B cell (primary cell): Measurements from ENCODE around the gene PCDHAC2. TPM values are rescaled to one million over a fixed set of nuclear protein-coding genes. Genes with fewer than 3 reads are reported as not detected.

Experiments
- ATAC-seq: fragments of 200-7000 bp; cut with Tn5 transposase; one replicate; pipeline ENCODE4 v1.10.0; 2021; ENCODE audit warnings: low read depth, mild to moderate bottlenecking, moderate number of reproducible peaks, moderate library complexity
- CTCF ChIA-PET: fragments of 350-600 bp; sonication (Branson Sonifier 250); formaldehyde crosslinking; loops from one replicate; lab custom pipeline; 2021; ENCODE audit warnings: antibody characterized with exemption, inconsistent platforms; lab: Charles Lee
- POLR2A ChIA-PET: fragments of 350-600 bp; sonication (Branson Sonifier 250); formaldehyde crosslinking; loops from one replicate; lab custom pipeline; 2021; ENCODE audit warnings: antibody characterized with exemption; lab: Charles Lee
- DNase-seq: peaks from one replicate; pipeline ENCODE4 v3.0.0; 2013
- H2AFZ ChIP-seq: 2 replicates; pipeline ENCODE4 v1.6.1; 2012; ENCODE audit warnings: mild to moderate bottlenecking, low read depth, low read length; ENCODE audit not compliant: insufficient read depth, poor library complexity, severe bottlenecking
- H3K27ac ChIP-seq, 2 donors: 1 replicate in 1 of 2; 2 replicates in 1 of 2; pipeline ENCODE4 v1.5.1; 2012 to 2013; ENCODE audit warnings: low read length in 2 of 2, mild to moderate bottlenecking in 2 of 2, moderate library complexity in 1 of 2
- H3K27me3 ChIP-seq, 4 experiments: fragments of 200-600 bp in 1 of 4; sonication (generic) in 1 of 4; replicated peaks in 1 of 4; 1 replicate in 2 of 4; 2 replicates in 2 of 4; pipeline versions ENCODE4 v1.6.1 to v1.7.0; 2013 to 2016; ENCODE audit warnings: low read length in 3 of 4, mild to moderate bottlenecking in 2 of 4, mixed read lengths in 1 of 4, moderate library complexity in 1 of 4; ENCODE audit not compliant: insufficient read depth in 4 of 4, control insufficient read depth in 3 of 4; ENCODE audit errors: control extremely low read depth in 1 of 4
- H3K36me3 ChIP-seq, 2 experiments: replicated peaks in 1 of 2; 1 replicate in 1 of 2; 2 replicates in 1 of 2; pipeline versions ENCODE4 v1.6.1 to v1.7.1; 2013; ENCODE audit warnings: low read length in 1 of 2; ENCODE audit not compliant: insufficient read depth in 2 of 2, control insufficient read depth in 1 of 2; ENCODE audit errors: control extremely low read depth in 1 of 2, extremely low read depth in 1 of 2
- H3K4me1 ChIP-seq, 2 donors: fragments of 200-600 bp in 1 of 2; sonication (generic) in 1 of 2; 1 replicate in 1 of 2; 2 replicates in 1 of 2; pipeline versions ENCODE4 v1.5.1 to v1.6.1; 2013 to 2017; ENCODE audit warnings: low read length in 2 of 2; ENCODE audit not compliant: control insufficient read depth in 2 of 2, insufficient read depth in 2 of 2
- H3K4me2 ChIP-seq: replicated peaks from 2 replicates; pipeline ENCODE3; 2012; ENCODE audit warnings: mild to moderate bottlenecking, low read depth, low read length; ENCODE audit not compliant: poor library complexity, severe bottlenecking
- H3K4me3 ChIP-seq, 5 experiments: fragments of 200-600 bp in 1 of 5; sonication (generic) in 1 of 5; 1 replicate in 3 of 5; 2 replicates in 2 of 5; pipeline versions ENCODE4 v1.5.1 to v1.7.0; 2011 to 2016; ENCODE audit warnings: low read length in 4 of 5, mild to moderate bottlenecking in 4 of 5, low read depth in 2 of 5, control low read depth in 1 of 5, moderate library complexity in 1 of 5; ENCODE audit not compliant: insufficient read depth in 1 of 5; ENCODE audit errors: control extremely low read depth in 1 of 5, extremely low read depth in 1 of 5
- H3K79me2 ChIP-seq: fragments of 200-600 bp; sonication (generic); one replicate; pipeline ENCODE4 v1.6.0; 2016; ENCODE audit warnings: low read length; ENCODE audit not compliant: control insufficient read depth, insufficient read depth
- H3K9ac ChIP-seq: fragments of 200-600 bp; sonication (generic); 2 replicates; pipeline ENCODE4 v1.6.1; 2017; ENCODE audit warnings: mild to moderate bottlenecking, low read length, moderate library complexity
- H3K9me3 ChIP-seq, 3 donors: one replicate each; pipeline versions ENCODE4 v1.6.1 to v1.7.1; 2013; ENCODE audit warnings: low read length in 2 of 3; ENCODE audit not compliant: control insufficient read depth in 2 of 3, insufficient read depth in 1 of 3; ENCODE audit errors: control extremely low read depth in 1 of 3
- H4K20me1 ChIP-seq: 2 replicates; pipeline ENCODE4 v1.6.0; 2012; ENCODE audit warnings: mild to moderate bottlenecking, low read length; ENCODE audit not compliant: insufficient read depth, control insufficient read depth, poor library complexity, severe bottlenecking
- H3K27ac Mint-ChIP-seq: one replicate; pipeline ENCODE4 v1.8.0; 2021; ENCODE audit warnings: mixed read lengths
- H3K27me3 Mint-ChIP-seq: one replicate; pipeline ENCODE4 v1.8.0; 2021; ENCODE audit warnings: mixed read lengths
- H3K4me1 Mint-ChIP-seq: one replicate; pipeline ENCODE4 v1.8.0; 2021; ENCODE audit warnings: mixed read lengths
- H3K4me3 Mint-ChIP-seq: one replicate; pipeline ENCODE4 v1.8.0; 2021; ENCODE audit warnings: mixed read lengths
- H3K9me3 Mint-ChIP-seq: one replicate; pipeline ENCODE4 v1.8.0; 2022; ENCODE audit warnings: mixed read lengths; ENCODE audit not compliant: insufficient read depth
- CTCF ChIP-seq: fragments of 200-600 bp; IDR thresholded peaks from one replicate; pipeline ENCODE4 v1.8.0; 2022; ENCODE audit warnings: antibody characterized with exemption, mild to moderate bottlenecking
- EZH2 ChIP-seq: IDR thresholded peaks from 2 replicates; pipeline ENCODE4 v1.6.1; 2012; ENCODE audit warnings: borderline replicate concordance, low read depth, mild to moderate bottlenecking, moderate library complexity, low read length; ENCODE audit not compliant: insufficient read depth, poor library complexity, severe bottlenecking
- WGBS: methylation state at CpG from one replicate; pipeline ENCODE4 v1.1.5; 2013; ENCODE audit warnings: missing lambda C conversion rate; ENCODE audit not compliant: insufficient coverage; 5-methylcytosine and 5-hydroxymethylcytosine counted together
- intact Hi-C: fragments of 100-400 bp; cut with micrococcal nuclease; formaldehyde crosslinking; loops from one replicate; pipeline ENCODE4 v1.10.0; 2022
- polyA plus RNA-seq: library from polyadenylated mRNA; depleted of rRNA; stranded (reverse); fragments of >200 nt; gene quantifications from 2 replicates; pipeline ENCODE4 v1.2.3, GENCODE V29; 2012
- total RNA-seq, 2 donors: library from RNA; stranded (reverse); fragments of 120-200 nt in 1 of 2; gene quantifications; 1 replicate in 1 of 2; 2 replicates in 1 of 2; pipeline versions ENCODE4 v1.2.3 to v1.2.4, GENCODE V29; 2013 to 2022

The PCDHAC2 gene
- total and polyA plus RNA-seq, 2 donors (not counting 1 experiment from before 2014, with no cell fraction given) = not detected

GRCh38 chr5:141003791-141004611 is 37.7 kb downstream of the PCDHAC2 start:
- Histone ChIP-seq H3K4me2 (no peak overlapping the region), H3K27ac (no peak overlapping the region), H4K20me1 (no peaks in the 10 kb centered on the region), H2AFZ (no peak overlapping the region), H3K4me3 (no peak overlapping the region), H3K9ac (no peak overlapping the region), H3K27me3 (peaks cover 0 to 14% (median 11%) of the 10 kb centered on the region in 4 experiments), H3K9me3 (no peaks in the 10 kb centered on the region), H3K4me1 (peaks cover 0 to 7% of the 10 kb centered on the region in 2 donors), H3K79me2 (no peaks in the 10 kb centered on the region), H3K36me3 (no peaks in the 10 kb centered on the region)
- TF ChIP-seq EZH2 = no peak
- TF ChIP-seq CTCF = no peak
- ChIA-PET POLR2A (no interaction called here), CTCF (no interaction called here)
- no peaks in the 10 kb centered on the region for H3K9me3 Mint-ChIP-seq
- no peak overlapping the region for H3K4me3 Mint-ChIP-seq
- H3K4me1 Mint-ChIP-seq = peaks cover 3% of the 10 kb centered on the region
- WGBS = 49% methylated on average over 2 of the region's 4 CpGs
- intact Hi-C loops = no loop called here
- ATAC-seq (no peak), DNase-seq (no peak)
- peaks cover 30% of the 10 kb centered on the region for H3K27me3 Mint-ChIP-seq
- H3K27ac Mint-ChIP-seq = no peak overlapping the region

DNA sequence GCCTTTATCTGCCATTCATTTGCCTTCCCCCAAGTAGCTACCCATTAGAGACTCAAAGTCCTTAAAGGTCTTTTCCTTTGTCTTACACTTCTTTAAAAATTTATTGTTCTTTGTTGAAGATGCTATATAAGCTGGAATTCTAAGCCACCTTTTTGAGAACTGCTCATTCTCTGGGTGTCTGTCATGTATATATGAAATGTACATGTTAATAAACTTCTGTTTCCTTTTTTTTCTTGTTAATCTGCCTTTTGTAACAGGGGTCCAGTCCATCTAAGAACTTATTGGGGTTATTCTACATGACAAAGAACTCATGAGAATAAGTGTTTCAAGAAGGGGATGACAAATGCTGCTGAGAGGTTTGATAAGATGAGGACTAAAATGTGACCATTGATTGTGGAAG is 41.5 kb downstream of the PCDHAC2 start:
- Histone ChIP-seq H3K4me2 (no peak overlapping the region), H4K20me1 (no peaks in the 10 kb centered on the region), H2AFZ (no peak overlapping the region), H3K4me3 (no peak overlapping the region), H3K9ac (no peak overlapping the region), H3K9me3 (no peaks in the 10 kb centered on the region), H3K4me1 (no peaks in the 10 kb centered on the region), H3K27ac (no peak overlapping the region), H3K36me3 (no peaks in the 10 kb centered on the region), H3K27me3 (peaks cover 0 to 9% (median 5%) of the 10 kb centered on the region in 4 experiments), H3K79me2 (no peaks in the 10 kb centered on the region)
- ChIA-PET CTCF (no interaction called here), POLR2A (no interaction called here)
- Mint-ChIP-seq H3K4me1 (no peaks in the 10 kb centered on the region), H3K27ac (no peak overlapping the region), H3K27me3 (peaks cover 3% of the 10 kb centered on the region), H3K9me3 (no peaks in the 10 kb centered on the region), H3K4me3 (no peak overlapping the region)
- TF ChIP-seq EZH2 (no peak), CTCF (no peak)
- ATAC-seq (no peak), DNase-seq (no peak)
- intact Hi-C loops = no loop called here
